Neural progenitor cell (in vitro differentiated cells): ENCODE data around the gene RASD1. TPM values are rescaled to one million over a fixed set of nuclear protein-coding genes. Genes with fewer than 3 reads are reported as not detected.
A peak's percentile ranks its signal among the peaks of the same experiment; 100 is the strongest.

Source experiments
- DNase-seq: peaks from one replicate; pipeline ENCODE4 v3.0.0-alpha.2; 2016; ENCODE audit warnings: low spot score
- H2AFZ ChIP-seq: fragments of 200-600 bp; sonication (generic); replicated peaks from 2 replicates; pipeline ENCODE4 v1.6.1; 2016; ENCODE audit warnings: antibody characterized with exemption
- H3F3A ChIP-seq: fragments of 200-600 bp; sonication (generic); 2 replicates; pipeline ENCODE4 v1.6.1; 2016; ENCODE audit warnings: antibody characterized with exemption, low read depth
- H3K27ac ChIP-seq: fragments of 200-600 bp; sonication (generic); 2 replicates; pipeline ENCODE4 v1.5.1; 2016; ENCODE audit warnings: mild to moderate bottlenecking
- H3K27me3 ChIP-seq: fragments of 200-600 bp; sonication (generic); 2 replicates; pipeline ENCODE4 v1.6.1; 2016; ENCODE audit warnings: mild to moderate bottlenecking, moderate library complexity
- H3K36me3 ChIP-seq: fragments of 200-600 bp; sonication (generic); 2 replicates; pipeline ENCODE4 v1.5.1; 2016
- H3K4me1 ChIP-seq: fragments of 200-600 bp; sonication (generic); 2 replicates; pipeline ENCODE4 v1.6.1; 2016; ENCODE audit warnings: mixed run types
- H3K4me2 ChIP-seq: fragments of 200-600 bp; sonication (generic); 2 replicates; pipeline ENCODE4 v1.6.1; 2016
- H3K4me3 ChIP-seq: fragments of 200-600 bp; sonication (generic); 2 replicates; pipeline ENCODE4 v1.5.1; 2016
- H3K79me2 ChIP-seq: fragments of 200-600 bp; sonication (generic); 2 replicates; pipeline ENCODE4 v1.6.1; 2016; ENCODE audit warnings: low read depth
- H3K9ac ChIP-seq: fragments of 200-600 bp; sonication (generic); 2 replicates; pipeline ENCODE4 v1.6.1; 2016
- H3K9me3 ChIP-seq: fragments of 200-600 bp; sonication (generic); 2 replicates; pipeline ENCODE4 v1.5.1; 2016; ENCODE audit warnings: low read depth
- H4K20me1 ChIP-seq: fragments of 200-600 bp; sonication (generic); 2 replicates; pipeline ENCODE4 v1.6.1; 2016; ENCODE audit warnings: low read depth
- H3K27ac Mint-ChIP-seq: 3 replicates; pipeline ENCODE4 v1.8.0; 2021; ENCODE audit warnings: mixed read lengths
- H3K27me3 Mint-ChIP-seq: 2 replicates; pipeline ENCODE4 v1.8.0; 2022; ENCODE audit warnings: low read depth, mild to moderate bottlenecking, inconsistent platforms, moderate library complexity, mixed read lengths; ENCODE audit not compliant: insufficient read depth
- H3K36me3 Mint-ChIP-seq: 3 replicates; pipeline ENCODE4 v1.8.0; 2021; ENCODE audit warnings: mixed read lengths
- H3K4me1 Mint-ChIP-seq: 3 replicates; pipeline ENCODE4 v1.8.0; 2021; ENCODE audit warnings: mixed read lengths
- H3K4me3 Mint-ChIP-seq: 3 replicates; pipeline ENCODE4 v1.8.0; 2021; ENCODE audit warnings: mild to moderate bottlenecking, moderate library complexity, mixed read lengths
- H3K9me3 Mint-ChIP-seq: 3 replicates; pipeline ENCODE4 v1.8.0; 2020; ENCODE audit warnings: mixed read lengths
- CTCF ChIP-seq: fragments of 200-600 bp; sonication (generic); IDR thresholded peaks from 2 replicates; pipeline ENCODE4 v1.5.1; 2017; ENCODE audit warnings: antibody characterized with exemption, mild to moderate bottlenecking
- EZH2 ChIP-seq: fragments of 200-600 bp; sonication (generic); IDR thresholded peaks from 2 replicates; pipeline ENCODE4 v1.6.1; 2017; ENCODE audit warnings: antibody characterized with exemption, mild to moderate bottlenecking, moderate library complexity
- EZH2phosphoT487 ChIP-seq: fragments of 200-600 bp; sonication (generic); IDR thresholded peaks from 2 replicates; pipeline ENCODE4 v1.6.1; 2017; ENCODE audit warnings: antibody characterized with exemption
- total RNA-seq: library from RNA; depleted of rRNA; stranded (reverse); fragments of >200 nt; gene quantifications from 2 replicates; pipeline ENCODE4 v1.2.3, GENCODE V29; 2015; ENCODE audit warnings: low replicate concordance

RASD1 gene
- total RNA-seq, 1 donor from 2014 or later, result 0.88 TPM

GRCh38 chr17:17523731-17524490, 27.7 kb upstream of the RASD1 start:
- Mint-ChIP-seq H3K27me3 (peaks cover 2% of the 10 kb centered on the region), H3K4me1 (peaks cover 26% of the 10 kb centered on the region), H3K36me3 (peaks cover 3% of the 10 kb centered on the region), H3K4me3 (no peak overlapping the region), H3K27ac (peak overlapping the region; percentile 89), H3K9me3 (peaks cover 2% of the 10 kb centered on the region)
- no peak overlapping the region for H3K4me3 ChIP-seq
- no peaks in the 10 kb centered on the region for H3K36me3 ChIP-seq
- no peak overlapping the region for H3K27ac ChIP-seq
- no peaks in the 10 kb centered on the region for H3K79me2 ChIP-seq
- no peak overlapping the region for H3K9ac ChIP-seq
- no peak overlapping the region for H2AFZ ChIP-seq
- no peak overlapping the region for H3K4me2 ChIP-seq
- no peaks in the 10 kb centered on the region for H3K27me3 ChIP-seq
- no peaks in the 10 kb centered on the region for H3K9me3 ChIP-seq
- peaks cover 4% of the 10 kb centered on the region for H4K20me1 ChIP-seq
- peaks cover 18% of the 10 kb centered on the region for H3F3A ChIP-seq
- H3K4me1 ChIP-seq, result peaks cover 24% of the 10 kb centered on the region
- TF ChIP-seq CTCF (no peak), EZH2 (no peak), EZH2phosphoT487 (no peak)
- DNase-seq, result no peak

- peak overlapping the region; percentile 65 for H3K27ac ChIP-seq
- Mint-ChIP-seq H3K36me3 (peaks cover 3% of the 10 kb centered on the region), H3K27me3 (peaks cover 2% of the 10 kb centered on the region), H3K27ac (peak overlapping the region; percentile 78), H3K4me1 (peaks cover 28% of the 10 kb centered on the region), H3K9me3 (peaks cover 2% of the 10 kb centered on the region), H3K4me3 (no peak overlapping the region)
- peaks cover 4% of the 10 kb centered on the region for H4K20me1 ChIP-seq
- no peak overlapping the region for H3K4me3 ChIP-seq
- no peaks in the 10 kb centered on the region for H3K36me3 ChIP-seq
- H3K79me2 ChIP-seq, result no peaks in the 10 kb centered on the region
- peak; percentile 50 for DNase-seq
- no peak overlapping the region for H2AFZ ChIP-seq
- H3K9ac ChIP-seq, result no peak overlapping the region
- no peaks in the 10 kb centered on the region for H3K27me3 ChIP-seq
- peaks cover 24% of the 10 kb centered on the region for H3K4me1 ChIP-seq
- no peak for TF ChIP-seq CTCF
- no peak for TF ChIP-seq EZH2
- no peak for TF ChIP-seq EZH2phosphoT487
- H3K9me3 ChIP-seq, result no peaks in the 10 kb centered on the region
- peaks cover 18% of the 10 kb centered on the region for H3F3A ChIP-seq
- peak overlapping the region; percentile 32 for H3K4me2 ChIP-seq
These were observed 27.0 kb upstream of the RASD1 start for GRCh38 chr17:17523001-17523730.

GRCh38 chr17:17520599-17521232, 24.5 kb upstream of the RASD1 start:
- peaks cover 2% of the 10 kb centered on the region for H3K9me3 Mint-ChIP-seq
- no peak overlapping the region for H3K27ac ChIP-seq
- no peaks in the 10 kb centered on the region for H3K9me3 ChIP-seq
- no peaks in the 10 kb centered on the region for H3K27me3 ChIP-seq
- peaks cover 18% of the 10 kb centered on the region for H3F3A ChIP-seq
- peaks cover 2% of the 10 kb centered on the region for H3K27me3 Mint-ChIP-seq
- H3K27ac Mint-ChIP-seq, result no peak overlapping the region
- no peaks in the 10 kb centered on the region for H3K79me2 ChIP-seq
- no peak overlapping the region for H3K4me3 Mint-ChIP-seq
- H4K20me1 ChIP-seq, result peaks cover under 1% of the 10 kb centered on the region
- no peaks in the 10 kb centered on the region for H3K36me3 ChIP-seq
- H3K36me3 Mint-ChIP-seq, result peaks cover 3% of the 10 kb centered on the region
- no peak overlapping the region for H2AFZ ChIP-seq
- no peak overlapping the region for H3K9ac ChIP-seq
- no peak for DNase-seq
- no peak overlapping the region for H3K4me2 ChIP-seq
- peaks cover 24% of the 10 kb centered on the region for H3K4me1 ChIP-seq
- H3K4me1 Mint-ChIP-seq, result peaks cover 33% of the 10 kb centered on the region
- no peak overlapping the region for H3K4me3 ChIP-seq
- no peak for TF ChIP-seq CTCF
- no peak for TF ChIP-seq EZH2phosphoT487
- TF ChIP-seq EZH2, result no peak
